ENCODE results near the gene COL23A1. TPM values are rescaled to one million over a fixed set of nuclear protein-coding genes. Genes with fewer than 3 reads are reported as not detected.
"Not testable (repeated sequence)": the region's sequence is repeated elsewhere in the genome, so short reads cannot be mapped to it uniquely, and the experiment has no call there.

COL23A1 gene
- polyA plus RNA-seq, 2 of the 4 experiments (the other 2 are of a cell fraction): not detected

GRCh38 chr5:178487911-178488600 is 102.1 kb downstream of the COL23A1 start (continued):
- TF ChIP-seq RAD21 (conservative IDR thresholded peaks at IDR 0.05 in 1 of 2, IDR thresholded peaks at IDR 0.05 in 1 of 2) (no peak), FOSB (CRISPR knock-in tag; IDR thresholded peaks at IDR 0.05) (no peak), POLR2A (IDR thresholded peaks at IDR 0.05; ENCODE audit: low read length) (no peak)

GRCh38 chr5:178486878-178487512 is 103.2 kb downstream of the COL23A1 start:
- DNase-seq (ENCODE audit: low read depth in 1 of 2, low spot score in 1 of 2); POLR2A ChIA-PET; H3K4me1 ChIP-seq; ATAC-seq; H3K27ac ChIP-seq; H3K4me3 ChIP-seq; CTCF ChIA-PET; H3K4me2 ChIP-seq; H3K9me3 ChIP-seq; FAIRE-seq: not testable (repeated sequence)
- TF ChIP-seq ZC3H11A (IDR thresholded peaks at IDR 0.05): peak; percentile 55
- WGBS (ENCODE audit: missing lambda C conversion rate): 18% methylated on average over 10 of the region's 10 CpGs

GRCh38 chr5:178486239-178486641 is 104.0 kb downstream of the COL23A1 start:
- Histone ChIP-seq H3K9me3 (peaks cover 3% of the 10 kb centered on the region; the same call in 1 of the 3 replicates), H3K27ac (no peak overlapping the region), H3K4me2 (no peak overlapping the region), H3K4me1 (no peaks in the 10 kb centered on the region), H3K4me3 (no peak overlapping the region)
- TF ChIP-seq KDM1A (IDR thresholded peaks at IDR 0.05; ENCODE audit: low read depth): no peak
- no peak for TF ChIP-seq ZNF302 (CRISPR knock-in tag; IDR thresholded peaks at IDR 0.05)
- TF ChIP-seq BHLHE40 (IDR thresholded peaks at IDR 0.05; ENCODE audit: low read depth, low read length): no peak
- no peak for TF ChIP-seq RAD21 (conservative IDR thresholded peaks at IDR 0.05 in 1 of 2, IDR thresholded peaks at IDR 0.05 in 1 of 2)
- TF ChIP-seq CBX8 (IDR thresholded peaks at IDR 0.05): no peak
- TF ChIP-seq EHF (CRISPR knock-in tag; IDR thresholded peaks at IDR 0.05): no peak
- POLR2A ChIA-PET: no interaction called here
- FAIRE-seq: no peak
- 31% methylated on average over 17 of the region's 17 CpGs for WGBS (ENCODE audit: missing lambda C conversion rate)
- ATAC-seq: no peak
- DNase-seq (ENCODE audit: low read depth in 1 of 2, low spot score in 1 of 2): no peak
- CTCF ChIA-PET: no interaction called here

GRCh38 chr5:178483620-178484019 is 106.6 kb downstream of the COL23A1 start:
- peaks cover 4% of the 10 kb centered on the region; the same call in 1 of the 3 replicates for H3K9me3 ChIP-seq
- FAIRE-seq: no peak
- ChIA-PET POLR2A (no interaction called here), CTCF (no interaction called here)
- no peaks in the 10 kb centered on the region for H3K4me1 ChIP-seq
- H3K27ac ChIP-seq: no peak overlapping the region
- H3K4me3 ChIP-seq: no peak overlapping the region
- DNase-seq (ENCODE audit: low read depth in 1 of 2, low spot score in 1 of 2): no peak
- TF ChIP-seq ESRRA (IDR thresholded peaks at IDR 0.05; ENCODE audit: borderline replicate concordance, low read length) (no peak), ATOH8 (CRISPR knock-in tag; IDR thresholded peaks at IDR 0.05; ENCODE audit: low read depth) (no peak), HEYL (CRISPR knock-in tag; IDR thresholded peaks at IDR 0.05) (no peak), RARB (CRISPR knock-in tag; IDR thresholded peaks at IDR 0.05) (no peak), NFE2L2 (conservative IDR thresholded peaks at IDR 0.05; ENCODE audit: low read length) (no peak), EHF (CRISPR knock-in tag; IDR thresholded peaks at IDR 0.05) (no peak), JUN (IDR thresholded peaks at IDR 0.05) (no peak), PHF8 (IDR thresholded peaks at IDR 0.05; ENCODE audit: borderline replicate concordance, low read depth) (no peak), CTCF (IDR thresholded peaks at IDR 0.05) (no peak), CEBPB (IDR thresholded peaks at IDR 0.05) (no peak), HOXB13 (CRISPR knock-in tag; IDR thresholded peaks at IDR 0.05; ENCODE audit: low read depth) (no peak), BCL3 (IDR thresholded peaks at IDR 0.05) (no peak)
- ATAC-seq: no peak
- 55% methylated on average over 9 of the region's 9 CpGs for WGBS (ENCODE audit: missing lambda C conversion rate)
- no peak overlapping the region for H3K4me2 ChIP-seq

Data from A549 (cell line).